ENCODE results near the gene RAD51AP1. TPM values are rescaled to one million over a fixed set of nuclear protein-coding genes. Genes with fewer than 3 reads are reported as not detected.

Gene RAD51AP1
- total RNA-seq, 1 donor from 2014 or later = 31.0 TPM

Other genes starting within 250 kb of the RAD51AP1 start
- gene TIGAR, start 217.7 kb upstream of the RAD51AP1 start, total RNA-seq = 8.7 and 9.5 TPM in 2 replicates
- gene FGF23, start 159.2 kb upstream of the RAD51AP1 start, total RNA-seq = not detected in 2 replicates
- gene FGF6, start 93.1 kb upstream of the RAD51AP1 start, total RNA-seq = not detected in 2 replicates
- gene DYRK4, start 23.3 kb downstream of the RAD51AP1 start, total RNA-seq = 30.1 and 34.4 TPM in 2 replicates
- 0.55 and 0.71 TPM in 2 replicates for gene AKAP3, start 110.2 kb downstream of the RAD51AP1 start, total RNA-seq
- gene NDUFA9, start 110.2 kb downstream of the RAD51AP1 start, total RNA-seq = 124 and 125 TPM in 2 replicates
- gene GALNT8, start 181.5 kb downstream of the RAD51AP1 start, total RNA-seq = 1.2 and 1.4 TPM in 2 replicates

Data from activated T-helper 2 cell treated with anti-CD3 and anti-CD28 coated beads, Interferon-gamma antibody, Interleukin-2, Interleukin-4, amounts not matched to agents 10 μg/mL and 5 μg/mL and 100 μg/mL, durations not matched to agents 14 hours and 24 hours and 36 hours (primary cell).